ENCODE measurements around the gene BORCS6.
A peak's percentile ranks its signal among the peaks of the same experiment; 100 is the strongest.

Gene BORCS6

DNA sequence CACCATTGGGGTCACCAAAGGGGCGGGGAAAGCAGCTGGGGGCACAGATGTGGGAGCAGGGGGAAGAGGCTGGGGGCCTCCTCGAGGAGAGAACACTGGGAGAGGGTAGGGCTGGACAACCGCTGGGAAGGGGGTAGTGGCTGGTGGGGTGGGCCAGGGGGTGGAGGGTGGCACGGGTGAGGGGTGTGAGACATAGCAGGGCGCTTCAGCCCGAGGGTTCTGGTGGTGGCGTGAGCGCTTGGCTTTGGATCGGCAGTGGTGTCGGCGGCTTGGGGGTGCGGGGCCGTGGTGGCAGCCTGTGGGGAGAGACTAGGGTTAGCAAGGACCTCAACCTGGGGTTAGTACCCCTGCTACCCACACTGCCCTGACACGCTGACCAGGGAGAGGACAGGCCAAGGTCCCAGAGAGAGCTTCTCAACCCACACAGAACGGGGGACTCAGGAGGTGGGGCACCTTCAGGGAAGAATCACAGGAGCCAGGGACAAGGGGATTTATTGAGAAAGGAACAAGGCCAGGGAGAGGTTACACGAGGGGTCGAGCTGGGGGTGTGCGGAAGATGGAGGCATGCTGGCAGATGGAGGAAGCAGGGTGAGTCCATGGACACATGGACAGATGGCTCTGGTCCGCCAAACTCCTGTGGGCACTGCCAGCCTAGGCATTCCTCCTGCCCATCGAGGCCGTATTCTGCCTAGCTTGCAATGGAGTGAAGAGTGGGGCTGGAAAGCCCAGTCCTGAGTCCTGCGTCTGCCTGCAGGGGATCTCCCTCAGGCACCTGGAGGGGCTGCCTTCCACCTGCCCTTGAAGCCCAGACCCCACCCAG, 46.2 kb downstream of the BORCS6 start:
- no peak for DNase-seq (ENCODE audit: low spot score)

DNA sequence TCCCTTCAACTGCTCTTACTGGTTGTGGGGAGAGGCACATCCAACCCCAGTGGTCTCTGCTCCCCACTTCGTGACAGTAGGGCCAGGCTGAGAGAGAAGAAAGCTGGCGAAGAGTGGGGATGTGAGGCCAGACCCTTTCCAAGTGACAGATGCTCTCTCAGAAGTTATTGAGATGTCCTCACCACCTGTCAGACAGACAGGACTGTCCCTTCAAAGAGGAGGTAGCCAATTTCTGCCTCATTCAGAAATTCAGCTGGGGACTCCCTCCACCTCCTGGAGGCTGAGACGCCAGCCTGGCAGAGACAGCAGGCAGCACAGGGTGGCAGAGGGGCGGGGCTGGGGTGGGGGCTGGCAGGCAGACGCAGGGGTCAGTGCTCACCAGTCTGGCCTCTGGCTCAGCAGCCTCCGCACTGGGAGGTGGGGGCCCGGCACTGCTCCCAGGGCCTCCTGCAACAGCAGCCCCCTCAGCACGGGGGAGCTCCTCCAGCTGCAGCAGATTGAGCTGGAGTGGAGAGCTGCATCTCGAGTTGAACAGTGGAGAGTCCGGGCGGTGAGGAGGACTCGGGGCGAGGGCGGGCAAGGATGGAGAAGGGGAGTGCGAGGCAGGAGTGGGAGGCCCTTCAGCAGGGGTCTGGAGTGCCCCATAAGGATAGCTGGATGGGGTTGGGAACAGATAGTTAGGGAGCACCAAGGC, 46.9 kb downstream of the BORCS6 start:
- Histone ChIP-seq H4K8ac (ENCODE audit: low read depth, low read length) (no peak overlapping the region), H3K4ac (ENCODE audit: low read length) (no peak overlapping the region), H3K27ac (replicated peaks; ENCODE audit: low read length) (no peak overlapping the region), H3K4me2 (ENCODE audit: insufficient read depth, low read length, poor library complexity, severe bottlenecking) (peak overlapping the region; percentile 2), H3K9me3 (replicated peaks in 1 of 2; ENCODE audit: control insufficient read depth in 2 of 2, insufficient read depth in 1 of 2, low read depth in 1 of 2, low read length in 2 of 2) (no peaks in the 10 kb centered on the region), H3K23ac (ENCODE audit: low read depth, low read length, poor library complexity) (no peak overlapping the region), H2BK5ac (ENCODE audit: low read length) (no peak overlapping the region), H2AFZ (ENCODE audit: low read length) (no peak overlapping the region), H4K91ac (ENCODE audit: low read depth, low read length, poor library complexity) (no peak overlapping the region), H3K9ac (ENCODE audit: low read depth, low read length, poor library complexity) (no peak overlapping the region), H3K79me1 (ENCODE audit: low read depth, low read length) (peaks cover 6% of the 10 kb centered on the region), H3K14ac (ENCODE audit: low read length) (no peak overlapping the region), H3K18ac (ENCODE audit: low read length) (no peak overlapping the region), H3K27me3 (ENCODE audit: control insufficient read depth in 3 of 3, insufficient read depth in 3 of 3, low read depth in 1 of 3, low read length in 3 of 3) (no peaks in the 10 kb centered on the region), H2BK12ac (ENCODE audit: low read length) (no peak overlapping the region), H2AK5ac (ENCODE audit: low read depth, low read length) (no peak overlapping the region), H3K36me3 (replicated peaks in 1 of 2; ENCODE audit: control insufficient read depth in 2 of 2, insufficient read depth in 2 of 2, low read length in 2 of 2) (peaks cover 60 to 78% of the 10 kb centered on the region in 2 donors), H3K4me3 (ENCODE audit: low read length in 2 of 2) (no peak overlapping the region), H2BK120ac (ENCODE audit: low read depth, low read length) (no peak overlapping the region), H3K4me1 (ENCODE audit: control insufficient read depth in 2 of 2, insufficient read depth in 1 of 2, low read depth in 1 of 2, low read length in 2 of 2) (peaks cover 0 to 2% of the 10 kb centered on the region in 2 donors), H2BK15ac (ENCODE audit: low read length) (no peak overlapping the region)
- no peak for DNase-seq (ENCODE audit: low spot score)
- no CpG with 5 or more reads among the region's 15 CpGs for WGBS, 2 donors (ENCODE audit: extremely low coverage in 2 of 2, insufficient read length in 2 of 2, insufficient replicate concordance in 1 of 2)

More for the DNA sequence above, 46.2 kb downstream of the BORCS6 start:
- Histone ChIP-seq H3K27me3 (ENCODE audit: control insufficient read depth in 3 of 3, insufficient read depth in 3 of 3, low read depth in 1 of 3, low read length in 3 of 3) (no peaks in the 10 kb centered on the region), H3K79me1 (ENCODE audit: low read depth, low read length) (peaks cover 6% of the 10 kb centered on the region), H2BK5ac (ENCODE audit: low read length) (peak overlapping the region; percentile 24), H3K4ac (ENCODE audit: low read length) (no peak overlapping the region), H2BK15ac (ENCODE audit: low read length) (no peak overlapping the region), H2AK5ac (ENCODE audit: low read depth, low read length) (no peak overlapping the region), H3K9ac (ENCODE audit: low read depth, low read length, poor library complexity) (no peak overlapping the region), H3K36me3 (replicated peaks in 1 of 2; ENCODE audit: control insufficient read depth in 2 of 2, insufficient read depth in 2 of 2, low read length in 2 of 2) (peaks cover 67 to 85% of the 10 kb centered on the region in 2 donors), H2BK120ac (ENCODE audit: low read depth, low read length) (no peak overlapping the region), H3K4me3 (ENCODE audit: low read length in 2 of 2) (no peak overlapping the region), H4K8ac (ENCODE audit: low read depth, low read length) (no peak overlapping the region), H3K23ac (ENCODE audit: low read depth, low read length, poor library complexity) (no peak overlapping the region), H4K91ac (ENCODE audit: low read depth, low read length, poor library complexity) (no peak overlapping the region), H3K4me2 (ENCODE audit: insufficient read depth, low read length, poor library complexity, severe bottlenecking) (no peak overlapping the region), H2BK12ac (ENCODE audit: low read length) (no peak overlapping the region), H3K4me1 (ENCODE audit: control insufficient read depth in 2 of 2, insufficient read depth in 1 of 2, low read depth in 1 of 2, low read length in 2 of 2) (peaks cover 0 to 2% of the 10 kb centered on the region in 2 donors), H3K14ac (ENCODE audit: low read length) (no peak overlapping the region), H2AFZ (ENCODE audit: low read length) (no peak overlapping the region), H3K9me3 (replicated peaks in 1 of 2; ENCODE audit: control insufficient read depth in 2 of 2, insufficient read depth in 1 of 2, low read depth in 1 of 2, low read length in 2 of 2) (no peaks in the 10 kb centered on the region), H3K18ac (ENCODE audit: low read length) (no peak overlapping the region), H3K27ac (replicated peaks; ENCODE audit: low read length) (no peak overlapping the region)
- no CpG with 5 or more reads among the region's 22 CpGs for WGBS, 2 donors (ENCODE audit: extremely low coverage in 2 of 2, insufficient read length in 2 of 2, insufficient replicate concordance in 1 of 2)

DNA sequence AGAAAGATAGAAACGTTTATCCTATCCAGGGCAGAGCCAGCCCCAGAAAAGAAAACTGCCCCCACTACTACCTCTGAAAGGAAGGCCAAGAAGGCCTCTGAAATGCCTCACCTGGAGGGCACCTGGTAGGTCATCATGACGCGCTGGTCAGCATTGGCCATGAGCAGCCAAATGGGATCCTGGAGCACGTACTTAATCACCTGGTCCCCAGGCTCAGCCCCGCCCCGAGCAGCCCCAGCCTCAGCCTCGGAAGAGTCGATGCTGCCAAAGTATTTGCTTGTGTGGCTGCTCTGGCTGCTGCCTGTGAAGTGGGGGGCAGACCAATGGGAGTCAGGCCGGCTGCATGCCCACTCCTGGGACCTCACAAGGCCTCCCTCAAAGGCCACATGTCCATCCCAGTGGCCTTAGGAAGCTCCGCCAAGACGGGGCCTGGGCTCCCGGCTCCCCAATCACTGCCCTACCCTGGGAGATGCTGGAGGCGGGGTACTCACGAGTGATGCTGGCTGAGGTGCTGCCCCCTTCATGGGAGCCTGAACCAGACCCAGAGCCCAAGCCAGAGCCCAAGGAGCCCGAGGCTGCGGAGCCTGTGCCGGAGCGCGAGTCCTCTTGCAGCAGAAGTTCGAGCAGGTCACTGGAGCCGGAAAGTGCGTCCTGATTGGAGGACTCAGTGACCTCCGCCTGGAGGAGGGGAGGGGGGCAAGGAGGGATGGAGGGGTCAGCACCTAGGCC, 47.7 kb downstream of the BORCS6 start:
- Histone ChIP-seq H2BK12ac (ENCODE audit: low read length) (no peak overlapping the region), H3K23ac (ENCODE audit: low read depth, low read length, poor library complexity) (no peak overlapping the region), H3K4me3 (ENCODE audit: low read length in 2 of 2) (no peak overlapping the region), H3K27ac (replicated peaks; ENCODE audit: low read length) (no peak overlapping the region), H2BK15ac (ENCODE audit: low read length) (no peak overlapping the region), H3K14ac (ENCODE audit: low read length) (no peak overlapping the region), H2BK5ac (ENCODE audit: low read length) (no peak overlapping the region), H3K9me3 (replicated peaks in 1 of 2; ENCODE audit: control insufficient read depth in 2 of 2, insufficient read depth in 1 of 2, low read depth in 1 of 2, low read length in 2 of 2) (no peaks in the 10 kb centered on the region), H3K79me1 (ENCODE audit: low read depth, low read length) (peaks cover 6% of the 10 kb centered on the region), H3K4me1 (ENCODE audit: control insufficient read depth in 2 of 2, insufficient read depth in 1 of 2, low read depth in 1 of 2, low read length in 2 of 2) (peaks cover 0 to 5% of the 10 kb centered on the region in 2 donors), H3K27me3 (ENCODE audit: control insufficient read depth in 3 of 3, insufficient read depth in 3 of 3, low read depth in 1 of 3, low read length in 3 of 3) (peaks cover 0 to 5% (median 0%) of the 10 kb centered on the region in 3 experiments), H4K91ac (ENCODE audit: low read depth, low read length, poor library complexity) (no peak overlapping the region), H3K4ac (ENCODE audit: low read length) (no peak overlapping the region), H3K9ac (ENCODE audit: low read depth, low read length, poor library complexity) (no peak overlapping the region), H2BK120ac (ENCODE audit: low read depth, low read length) (no peak overlapping the region), H3K18ac (ENCODE audit: low read length) (no peak overlapping the region), H2AFZ (ENCODE audit: low read length) (no peak overlapping the region), H3K36me3 (replicated peaks in 1 of 2; ENCODE audit: control insufficient read depth in 2 of 2, insufficient read depth in 2 of 2, low read length in 2 of 2) (peaks cover 53 to 71% of the 10 kb centered on the region in 2 donors), H3K4me2 (ENCODE audit: insufficient read depth, low read length, poor library complexity, severe bottlenecking) (no peak overlapping the region), H4K8ac (ENCODE audit: low read depth, low read length) (no peak overlapping the region), H2AK5ac (ENCODE audit: low read depth, low read length) (no peak overlapping the region)
- no peak for DNase-seq (ENCODE audit: low spot score)
- WGBS, 2 donors (ENCODE audit: extremely low coverage in 2 of 2, insufficient read length in 2 of 2, insufficient replicate concordance in 1 of 2) = no CpG with 5 or more reads among the region's 23 CpGs
